ENCODE results near the gene CEP44.

DNA sequence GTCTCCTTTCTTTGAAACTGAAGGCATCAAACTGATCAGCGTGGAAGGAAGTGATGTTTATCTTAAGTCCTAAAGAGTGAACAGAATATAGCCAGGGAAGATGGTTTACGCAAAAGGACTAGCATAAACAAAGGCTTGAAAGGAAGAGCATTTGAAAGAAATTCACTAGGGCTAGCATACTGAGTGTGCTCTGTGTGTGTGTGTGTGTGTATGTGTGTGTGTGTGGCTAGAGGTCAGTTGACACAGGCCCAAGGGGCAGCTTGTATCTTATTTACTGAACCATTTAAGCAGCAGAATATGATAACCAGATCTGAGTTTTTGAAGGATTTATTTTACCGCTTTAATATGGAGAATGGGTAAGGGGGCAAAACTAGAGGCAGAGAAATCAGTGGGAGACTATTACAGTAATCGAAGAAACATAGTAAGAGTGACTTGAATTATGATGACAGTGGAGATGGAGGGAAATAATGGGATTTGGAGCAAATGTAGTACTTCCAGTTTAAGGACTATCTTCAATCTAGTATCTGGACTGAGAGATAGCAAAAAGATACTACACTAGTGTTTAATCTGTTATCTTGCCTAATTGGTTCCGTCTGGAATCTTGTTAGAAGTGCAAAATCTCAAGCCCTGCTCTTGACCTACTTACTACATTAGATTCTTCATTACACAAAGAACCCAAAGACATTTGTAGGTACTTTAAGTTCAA lies 36.9 kb downstream of the CEP44 start:
- TF ChIP-seq EZH2 (IDR thresholded peaks at IDR 0.05; ENCODE audit: insufficient read depth, poor library complexity, severe bottlenecking) = no peak
- TF ChIP-seq EZH2phosphoT487 (IDR thresholded peaks at IDR 0.05; ENCODE audit: insufficient read depth, low read depth) = no peak

Measured in GM23248 (cell line).